HG03196 (cell line): ENCODE data around the gene ROBO2.

ENCODE experiments used
- ATAC-seq: cut with Tn5 transposase; IDR thresholded peaks from one replicate; pipeline ENCODE4 v1.9.1; 2021; ENCODE audit not compliant: unreplicated experiment

ROBO2 gene

DNA sequence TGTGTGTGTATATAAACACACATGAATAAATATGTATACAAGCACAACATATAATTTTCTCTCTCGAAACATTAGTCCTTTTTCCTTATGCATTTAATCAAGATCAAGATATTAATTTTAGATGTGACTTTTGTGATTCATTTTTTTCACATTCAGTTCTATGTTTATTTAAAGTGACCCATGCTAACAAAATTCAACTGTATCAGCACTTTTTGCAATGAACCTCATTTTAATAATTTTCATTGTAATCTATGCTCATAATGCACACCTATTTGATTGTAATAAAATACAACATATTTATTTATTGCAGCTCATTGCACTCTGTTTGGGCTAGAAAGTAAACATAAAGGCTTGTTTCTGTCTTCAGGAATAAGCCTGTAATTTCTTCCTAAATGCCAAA, 586.3 kb downstream of the ROBO2 start:
- no peak for ATAC-seq

DNA sequence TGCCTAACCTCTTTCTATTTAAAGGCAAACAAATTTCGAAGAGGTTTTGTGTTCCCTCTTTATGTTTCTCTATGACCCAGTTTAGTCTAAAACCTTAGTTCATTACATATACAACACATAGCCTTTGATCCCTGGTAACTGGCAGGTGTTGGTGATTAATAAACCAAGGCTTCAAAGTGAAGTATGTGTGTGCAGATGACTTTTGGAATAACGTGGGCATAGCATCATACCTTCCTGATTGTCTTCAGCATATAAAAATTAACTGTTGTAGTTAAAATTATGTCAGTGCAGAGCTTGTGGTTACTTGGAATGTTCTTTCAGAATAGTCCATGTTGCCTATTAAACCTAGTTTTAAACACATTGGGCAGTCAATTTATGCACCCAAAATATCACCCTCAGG, 608.3 kb downstream of the ROBO2 start:
- no peak for ATAC-seq

- ATAC-seq = no peak
Observed at GRCh38 chr3:77648664-77649063, 608.8 kb downstream of the ROBO2 start.

DNA sequence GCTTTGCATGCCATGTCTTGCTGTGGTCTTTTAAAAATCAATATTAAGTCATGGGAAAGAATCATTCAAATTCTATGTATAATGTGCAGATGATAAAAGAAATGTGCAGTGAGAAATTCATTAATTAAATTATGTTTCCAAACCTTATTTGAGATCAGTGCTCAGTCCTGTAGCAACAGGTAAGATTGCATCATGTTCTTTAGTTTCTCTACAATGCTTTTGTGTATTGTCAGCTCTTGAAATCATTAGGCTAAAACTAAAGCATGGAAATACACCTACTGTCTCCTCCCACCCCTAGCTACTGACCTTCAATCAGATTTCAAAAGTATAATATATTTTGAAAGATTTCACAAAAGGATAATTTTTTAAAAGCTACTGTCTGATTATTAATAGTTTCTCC, 612.7 kb downstream of the ROBO2 start:
- no peak for ATAC-seq

- no peak for ATAC-seq
Observed at GRCh38 chr3:77655396-77655795, 615.5 kb downstream of the ROBO2 start.

DNA sequence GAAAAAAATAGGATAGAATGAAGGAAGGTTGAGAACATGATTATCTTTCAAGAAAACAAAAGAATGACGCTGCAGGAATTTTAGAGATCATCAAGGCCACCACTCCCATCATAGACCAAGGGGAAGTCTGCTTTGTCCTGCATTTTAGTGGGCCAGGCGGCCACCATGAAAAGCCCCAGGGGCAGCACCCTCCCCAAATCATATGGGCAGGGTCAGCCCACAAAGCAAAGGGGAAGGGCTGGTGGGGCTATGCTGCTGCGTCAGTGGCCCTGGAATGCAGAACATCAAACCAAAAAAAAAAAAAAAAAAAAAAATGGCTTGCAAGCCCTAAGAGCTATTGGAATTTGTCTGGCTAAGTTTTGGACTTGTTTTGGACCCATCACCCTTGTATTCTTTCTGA, 620.8 kb downstream of the ROBO2 start:
- no peak for ATAC-seq

DNA sequence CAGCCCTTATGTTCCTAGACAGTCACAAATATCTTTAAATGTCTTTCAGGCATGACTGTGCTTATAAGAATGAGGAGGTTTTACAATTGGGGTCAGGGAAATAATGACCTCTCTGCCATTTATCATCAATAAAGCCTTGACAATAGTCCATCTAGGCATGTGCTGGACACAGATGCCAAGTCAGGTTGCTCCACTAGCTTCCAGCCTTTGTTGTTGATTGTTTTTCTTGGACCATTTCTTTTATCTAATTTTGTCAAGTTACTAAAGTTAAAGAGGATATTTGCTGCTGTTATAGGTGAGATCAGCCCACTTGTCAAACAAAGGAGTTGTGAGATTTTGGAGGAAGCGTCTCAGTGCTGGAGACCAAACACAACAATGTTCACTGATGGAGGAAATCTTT, 628.0 kb downstream of the ROBO2 start:
- ATAC-seq = no peak

GRCh38 chr3:77668376-77668775, 628.5 kb downstream of the ROBO2 start:
- no peak for ATAC-seq

DNA sequence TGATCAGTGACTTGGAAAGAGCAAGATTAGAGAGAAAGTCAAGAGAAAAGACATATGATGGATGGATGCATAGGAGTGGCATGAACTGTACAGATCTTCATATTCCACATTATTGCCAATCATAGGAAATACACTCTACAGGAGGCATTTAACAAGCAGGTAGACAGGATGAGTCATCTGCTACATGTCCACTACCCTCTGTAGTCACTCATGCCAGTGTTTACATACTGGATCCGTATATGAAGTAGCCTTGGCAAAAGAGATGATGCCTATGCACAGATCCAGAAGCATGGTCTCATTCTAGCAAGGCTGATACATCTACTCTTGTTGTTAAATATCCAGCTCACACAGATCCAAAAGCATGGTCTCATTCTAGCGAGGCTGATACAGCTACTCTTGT, 632.1 kb downstream of the ROBO2 start:
- no peak for ATAC-seq

DNA sequence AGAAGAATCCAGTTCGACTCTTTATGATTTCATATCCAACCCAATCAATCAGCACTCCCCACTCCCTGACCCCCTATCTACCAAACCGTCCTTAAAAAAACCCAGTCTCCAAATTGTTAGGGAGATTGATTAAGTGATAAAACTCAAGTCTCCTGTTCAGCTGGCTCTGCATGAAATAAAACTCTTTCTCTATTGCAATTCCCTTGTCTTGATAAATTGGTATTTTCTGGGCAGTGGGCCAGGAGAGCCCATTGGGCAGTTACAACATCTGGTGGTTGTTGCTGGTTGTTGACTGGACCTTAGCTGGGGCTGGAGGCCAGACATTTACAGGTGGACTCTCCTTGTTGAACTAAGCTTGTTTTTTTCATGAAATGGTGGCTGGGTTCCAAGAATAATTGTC, 642.3 kb downstream of the ROBO2 start:
- ATAC-seq = no peak

DNA sequence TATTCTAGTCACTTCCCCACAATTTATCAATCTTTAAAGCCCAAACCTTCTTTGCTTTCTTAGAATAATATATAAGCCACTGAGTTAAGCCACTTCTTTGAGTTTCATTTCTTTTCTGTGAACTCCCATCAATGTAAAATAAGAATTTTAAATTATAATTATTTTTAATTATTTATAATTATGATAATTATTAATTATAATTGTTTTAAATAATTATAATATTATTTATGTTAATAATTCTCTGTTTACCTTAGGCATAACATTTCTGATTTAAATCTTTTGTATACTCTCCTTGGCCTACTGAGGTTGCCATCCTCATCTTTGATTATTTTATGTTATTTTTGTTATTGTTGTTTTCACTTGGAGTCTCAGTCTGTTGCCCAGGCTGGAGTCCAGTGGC, 644.2 kb downstream of the ROBO2 start:
- ATAC-seq = no peak

DNA sequence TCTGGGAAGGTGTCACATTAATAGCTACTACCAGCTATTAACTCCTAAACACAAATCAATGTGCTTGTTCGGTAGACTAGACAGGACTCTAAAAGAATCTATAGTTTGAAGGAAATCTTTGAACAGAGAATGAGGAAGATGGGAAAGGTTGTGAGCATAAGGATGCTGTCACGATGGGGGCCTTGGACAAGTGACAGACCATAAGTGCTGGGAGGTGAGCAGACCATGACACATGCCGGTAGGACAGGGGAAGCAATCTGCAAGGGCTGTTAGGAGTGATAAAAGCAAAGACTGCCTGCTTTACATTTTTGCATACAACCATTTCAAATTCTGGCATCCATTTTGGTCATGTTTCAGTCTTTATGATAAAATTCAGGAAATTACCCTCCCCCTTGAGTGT, 645.8 kb downstream of the ROBO2 start:
- no peak for ATAC-seq

- no peak for ATAC-seq
Observed at GRCh38 chr3:77686560-77686959, 646.7 kb downstream of the ROBO2 start.

- no peak for ATAC-seq
Observed at GRCh38 chr3:77687545-77687944, 647.6 kb downstream of the ROBO2 start.

- ATAC-seq = no peak
Observed at GRCh38 chr3:77690284-77690845, 650.5 kb downstream of the ROBO2 start.

DNA sequence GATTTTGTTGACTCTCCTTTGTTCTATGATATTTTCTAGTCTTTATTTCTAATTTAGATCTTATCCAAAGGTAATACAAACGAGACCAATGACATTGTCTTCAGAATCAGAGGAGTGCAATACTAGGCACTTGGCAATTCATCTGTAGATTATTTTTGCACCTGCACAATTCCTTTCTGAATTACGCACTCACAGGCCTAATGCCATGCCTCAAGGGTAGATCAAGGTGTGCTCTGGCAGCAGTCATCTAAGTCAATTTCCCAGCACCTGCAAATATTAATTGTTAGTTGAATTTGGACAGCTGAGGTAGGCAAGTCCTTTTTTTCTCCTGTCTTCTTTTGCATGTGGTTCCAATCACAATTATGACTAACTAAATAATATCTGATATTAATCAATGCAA, 653.2 kb downstream of the ROBO2 start:
- ATAC-seq = no peak

- no peak for ATAC-seq
Observed at GRCh38 chr3:77699125-77699691, 659.3 kb downstream of the ROBO2 start.
